BJ (cell line): ENCODE measurements around the gene ASB13. TPM values are rescaled to one million over a fixed set of nuclear protein-coding genes. Genes with fewer than 3 reads are reported as not detected.

Experiments used
- CTCF ChIA-PET: fragments of 350-600 bp; formaldehyde crosslinking; extraction: SDS; loops from one replicate; lab custom pipeline; 2021; ENCODE audit warnings: antibody characterized with exemption, inconsistent platforms; lab: Yijun Ruan, JAX
- POLR2A ChIA-PET: fragments of 300-600 bp; sonication (Branson Sonifier 250); formaldehyde crosslinking; extraction: SDS; loops from one replicate; lab custom pipeline; 2021; ENCODE audit warnings: antibody characterized with exemption; lab: Charles Lee
- DNase-seq: peaks from one replicate; pipeline ENCODE4 v3.0.0-alpha.2; 2011; ENCODE audit warnings: low read depth
- H3K27me3 ChIP-seq: 2 replicates; pipeline ENCODE4 v1.6.0; 2011; ENCODE audit warnings: low read length; ENCODE audit not compliant: control insufficient read depth, insufficient read depth
- H3K36me3 ChIP-seq: 2 replicates; pipeline ENCODE4 v1.5.1; 2011; ENCODE audit warnings: low read length; ENCODE audit not compliant: control insufficient read depth, insufficient read depth
- H3K4me3 ChIP-seq: 2 replicates; pipeline ENCODE4 v1.5.1; 2011; ENCODE audit warnings: low read depth, mild to moderate bottlenecking, control low read depth, low read length
- polyA plus RNA-seq: library from polyadenylated mRNA; depleted of rRNA; stranded (reverse); fragments of >200 nt; gene quantifications from 2 replicates; pipeline ENCODE4 v1.2.3, GENCODE V29; 2011
- TF ChIP-seq, protein P1 (sequence below): IDR thresholded peaks from 2 replicates; pipeline ENCODE4 v1.5.1; 2011; ENCODE audit warnings: low read depth, mild to moderate bottlenecking, control low read depth, inconsistent platforms, low read length, moderate library complexity; ENCODE audit not compliant: insufficient read depth

The ASB13 gene
- polyA plus RNA-seq, 1 experiment, result 8.6 TPM

DNA sequence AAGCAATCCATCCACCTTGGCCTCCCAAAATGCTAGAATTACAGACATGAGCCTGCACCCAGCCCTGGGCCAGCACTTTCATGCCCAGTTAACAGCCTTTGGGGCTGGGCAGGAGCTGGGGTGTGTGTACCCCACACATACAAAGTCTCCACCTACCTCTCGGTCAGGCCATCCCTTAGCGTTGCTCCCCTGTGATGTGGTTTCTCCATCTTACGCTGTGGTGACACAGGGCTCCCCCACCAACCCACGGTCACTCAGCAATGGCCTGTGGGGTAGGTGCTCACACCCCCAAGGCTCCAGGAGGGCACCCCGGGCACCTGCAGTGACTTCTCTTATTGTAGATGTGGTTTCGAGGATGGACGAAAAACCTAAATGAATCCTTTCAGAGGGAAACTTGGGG, 58.8 kb downstream of the ASB13 start:
- no peaks in the 10 kb centered on the region for H3K27me3 ChIP-seq
- DNase-seq, result no peak
- CTCF ChIA-PET, result interaction anchor here (0.6 to 2.1 kb wide), 3 partner anchors 12 to 164 kb away, joined by 3 to 6 read pairs (median 6); no protein-coding TSS in a partner anchor
- TF ChIP-seq, protein P1, sequence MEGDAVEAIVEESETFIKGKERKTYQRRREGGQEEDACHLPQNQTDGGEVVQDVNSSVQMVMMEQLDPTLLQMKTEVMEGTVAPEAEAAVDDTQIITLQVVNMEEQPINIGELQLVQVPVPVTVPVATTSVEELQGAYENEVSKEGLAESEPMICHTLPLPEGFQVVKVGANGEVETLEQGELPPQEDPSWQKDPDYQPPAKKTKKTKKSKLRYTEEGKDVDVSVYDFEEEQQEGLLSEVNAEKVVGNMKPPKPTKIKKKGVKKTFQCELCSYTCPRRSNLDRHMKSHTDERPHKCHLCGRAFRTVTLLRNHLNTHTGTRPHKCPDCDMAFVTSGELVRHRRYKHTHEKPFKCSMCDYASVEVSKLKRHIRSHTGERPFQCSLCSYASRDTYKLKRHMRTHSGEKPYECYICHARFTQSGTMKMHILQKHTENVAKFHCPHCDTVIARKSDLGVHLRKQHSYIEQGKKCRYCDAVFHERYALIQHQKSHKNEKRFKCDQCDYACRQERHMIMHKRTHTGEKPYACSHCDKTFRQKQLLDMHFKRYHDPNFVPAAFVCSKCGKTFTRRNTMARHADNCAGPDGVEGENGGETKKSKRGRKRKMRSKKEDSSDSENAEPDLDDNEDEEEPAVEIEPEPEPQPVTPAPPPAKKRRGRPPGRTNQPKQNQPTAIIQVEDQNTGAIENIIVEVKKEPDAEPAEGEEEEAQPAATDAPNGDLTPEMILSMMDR, result no peak
- H3K4me3 ChIP-seq, result no peak overlapping the region
- H3K36me3 ChIP-seq, result no peaks in the 10 kb centered on the region
- POLR2A ChIA-PET, result no interaction called here

DNA sequence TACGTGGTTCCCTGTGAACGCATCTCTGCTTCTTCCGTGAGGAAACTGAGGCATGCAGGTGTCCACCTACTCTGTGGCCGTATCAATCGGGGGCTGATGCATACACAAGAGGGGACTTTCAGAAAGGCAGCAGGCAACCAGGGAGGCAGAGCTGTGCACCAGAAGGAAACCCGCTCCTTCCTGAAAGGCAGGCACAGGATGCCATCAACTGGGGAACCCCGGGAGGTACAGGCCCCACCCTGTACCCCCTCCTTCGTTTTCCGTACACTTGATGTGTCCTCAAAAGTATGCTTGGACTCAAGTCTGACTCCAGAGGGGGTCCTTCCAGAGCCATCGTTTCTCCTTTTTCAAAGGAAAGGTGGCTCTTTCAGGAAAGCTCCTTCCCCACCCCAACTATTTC, 59.5 kb downstream of the ASB13 start:
- POLR2A ChIA-PET, result no interaction called here
- no peak for DNase-seq
- TF ChIP-seq, protein P1, result no peak
- H3K27me3 ChIP-seq, result no peaks in the 10 kb centered on the region
- CTCF ChIA-PET, result interaction anchor here (0.8 to 1.9 kb wide), 3 partner anchors 16 to 168 kb away, joined by 3 to 6 read pairs (median 3); no protein-coding TSS in a partner anchor
- H3K36me3 ChIP-seq, result no peaks in the 10 kb centered on the region
- no peak overlapping the region for H3K4me3 ChIP-seq

DNA sequence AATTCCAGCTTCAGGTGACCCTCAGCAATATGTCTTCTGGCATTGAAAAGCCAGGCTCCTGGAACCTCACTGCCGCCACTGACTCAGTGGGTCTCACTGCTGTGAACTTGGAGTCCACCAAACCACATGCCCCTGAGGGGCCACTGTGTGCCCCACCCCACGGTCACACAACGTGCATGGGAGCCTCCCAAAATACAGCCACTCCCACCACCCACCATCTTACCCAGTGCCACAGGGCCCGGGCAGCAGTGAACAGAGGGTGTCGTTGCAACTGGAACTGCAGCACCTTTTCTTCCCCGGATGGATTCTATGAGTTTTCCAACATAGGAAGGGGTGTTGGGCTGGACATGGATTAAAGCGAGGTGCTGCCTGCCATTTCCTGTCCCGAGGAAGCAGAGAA, 60.1 kb downstream of the ASB13 start:
- POLR2A ChIA-PET, result no interaction called here
- TF ChIP-seq, protein P1, result no peak
- Histone ChIP-seq H3K27me3 (no peaks in the 10 kb centered on the region), H3K36me3 (no peaks in the 10 kb centered on the region), H3K4me3 (no peak overlapping the region)
- CTCF ChIA-PET, result interaction anchor here (0.8 to 1.9 kb wide), 3 partner anchors 17 to 168 kb away, joined by 3 to 6 read pairs (median 3); no protein-coding TSS in a partner anchor
- no peak for DNase-seq

DNA sequence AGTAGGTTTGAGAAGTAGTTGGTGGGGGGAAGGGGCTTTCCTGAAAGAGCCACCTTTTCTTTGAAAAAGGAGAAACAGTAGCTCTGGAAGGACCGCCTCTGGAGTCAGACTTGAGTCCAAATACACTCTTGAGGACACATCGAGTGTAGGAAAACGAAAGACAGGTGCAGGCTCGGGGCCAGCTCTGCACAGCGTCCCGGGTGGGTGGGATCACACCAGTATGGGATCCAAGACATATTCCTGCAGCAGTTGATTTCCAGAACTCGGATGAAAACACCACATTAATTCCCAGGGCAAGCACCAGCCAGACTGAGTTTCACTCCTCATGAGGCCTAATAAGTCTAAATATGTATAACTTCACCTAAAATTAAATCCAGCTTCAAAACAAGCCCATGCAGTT, 61.4 kb downstream of the ASB13 start:
- DNase-seq, result no peak
- no peaks in the 10 kb centered on the region for H3K36me3 ChIP-seq
- H3K27me3 ChIP-seq, result no peaks in the 10 kb centered on the region
- POLR2A ChIA-PET, result no interaction called here
- CTCF ChIA-PET, result interaction anchor here (0.7 to 1.2 kb wide), 3 partner anchors 10 to 18 kb away, joined by 3 to 7 read pairs (median 4); no protein-coding TSS in a partner anchor
- no peak overlapping the region for H3K4me3 ChIP-seq
- TF ChIP-seq, protein P1, result no peak

DNA sequence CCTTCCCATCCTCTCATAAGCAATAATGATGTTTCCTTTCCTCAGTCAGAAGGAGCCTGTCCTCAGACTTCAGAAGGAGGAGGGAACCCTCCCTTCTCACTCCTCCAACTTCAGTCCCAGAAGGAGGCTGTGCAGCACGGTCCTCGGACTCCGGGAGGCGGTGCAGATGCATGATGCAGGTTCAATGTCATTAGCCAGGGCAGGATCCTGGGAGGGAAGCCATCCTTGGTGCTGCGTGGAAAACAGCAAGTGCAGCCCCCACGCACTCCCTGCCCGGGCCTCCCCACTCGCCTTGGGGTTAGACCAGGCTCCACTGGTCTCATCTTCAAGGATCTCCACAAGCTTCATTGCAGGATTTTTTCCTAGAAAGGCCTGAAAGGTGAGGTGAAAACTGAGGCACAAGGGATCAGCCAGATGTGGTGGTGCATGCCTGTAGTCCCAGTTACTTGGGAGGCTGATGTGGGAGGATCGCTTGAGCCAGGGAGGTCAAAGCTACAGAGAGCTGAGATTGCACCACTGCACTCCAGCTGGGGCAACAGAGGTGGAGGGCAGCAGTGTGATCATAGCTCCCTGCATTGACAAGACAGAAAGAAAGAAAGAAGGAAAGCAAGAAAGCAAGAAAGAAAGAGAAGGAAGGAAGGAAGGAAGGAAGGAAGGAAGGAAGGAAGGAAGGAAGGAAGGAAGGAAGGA, 62.0 kb downstream of the ASB13 start:
- ChIA-PET POLR2A (no interaction called here), CTCF (interaction anchor here (0.7 to 1.7 kb wide), 4 partner anchors 9 to 19 kb away, joined by 3 to 7 read pairs (median 4); no protein-coding TSS in a partner anchor)
- TF ChIP-seq, protein P1, result no peak
- Histone ChIP-seq H3K27me3 (no peaks in the 10 kb centered on the region), H3K36me3 (no peaks in the 10 kb centered on the region), H3K4me3 (no peak overlapping the region)
- DNase-seq, result no peak
